IMR-90 (cell line): Measurements from ENCODE around the gene SDK1. TPM values are rescaled to one million over a fixed set of nuclear protein-coding genes. Genes with fewer than 3 reads are reported as not detected.

Experiments used
- ATAC-seq: fragments of 200-7000 bp; cut with Tn5 transposase; 2 replicates; pipeline ENCODE4 v1.9.1; 2020; ENCODE audit warnings: low read depth, mild to moderate bottlenecking, moderate library complexity
- BruUV-seq: library from RNA; stranded (reverse); fragments of 400-500 nt; replicated peaks from 2 replicates; lab custom pipeline; 2021; lab: Mats Ljungman, UMichigan
- CTCF ChIA-PET: fragments of 300-600 bp; formaldehyde crosslinking; extraction: SDS; loops from one replicate; lab custom pipeline; 2021; ENCODE audit warnings: antibody characterized with exemption; lab: Yijun Ruan, JAX
- POLR2A ChIA-PET: fragments of 300-600 bp; sonication (Branson Sonifier 250); formaldehyde crosslinking; loops from one replicate; lab custom pipeline; 2022; ENCODE audit warnings: antibody characterized with exemption; ENCODE audit not compliant: unreplicated experiment; lab: Charles Lee
- DNase-seq: peaks from one replicate; pipeline ENCODE4 v3.0.0; 2013
- H2AFZ ChIP-seq: replicated peaks from 2 replicates; pipeline ENCODE3; 2013; ENCODE audit warnings: low read length, mild to moderate bottlenecking; ENCODE audit not compliant: poor library complexity
- H2AK5ac ChIP-seq: 2 replicates; pipeline ENCODE4 v1.6.1; 2013; ENCODE audit warnings: low read depth, low read length, inconsistent platforms
- H2AK9ac ChIP-seq: replicated peaks from 2 replicates; pipeline ENCODE3; 2013; ENCODE audit warnings: mild to moderate bottlenecking, low read depth, low read length, moderate library complexity; ENCODE audit not compliant: poor library complexity
- H2BK120ac ChIP-seq: 2 replicates; pipeline ENCODE4 v1.6.1; 2013; ENCODE audit warnings: low read depth, low read length, inconsistent platforms
- H2BK15ac ChIP-seq: 3 replicates; pipeline ENCODE4 v1.6.1; 2013; ENCODE audit warnings: low read depth, low read length, inconsistent platforms
- H2BK20ac ChIP-seq: 2 replicates; pipeline ENCODE4 v1.6.1; 2013; ENCODE audit warnings: low read depth, mild to moderate bottlenecking, inconsistent platforms, low read length, moderate library complexity
- H2BK5ac ChIP-seq: 2 replicates; pipeline ENCODE4 v1.6.1; 2013; ENCODE audit warnings: mild to moderate bottlenecking, low read depth, low read length, inconsistent platforms; ENCODE audit not compliant: poor library complexity, severe bottlenecking
- H3K14ac ChIP-seq: replicated peaks from 2 replicates; pipeline ENCODE4 v1.6.1; 2013; ENCODE audit warnings: low read depth, low read length, inconsistent platforms
- H3K18ac ChIP-seq: 2 replicates; pipeline ENCODE4 v1.6.1; 2013; ENCODE audit warnings: low read depth, low read length, control low read depth
- H3K23ac ChIP-seq: 2 replicates; pipeline ENCODE4 v1.6.1; 2013; ENCODE audit warnings: low read depth, low read length, inconsistent platforms
- H3K27ac ChIP-seq: 2 replicates; pipeline ENCODE4 v1.5.1; 2013; ENCODE audit warnings: mild to moderate bottlenecking, control low read depth, low read length; ENCODE audit not compliant: insufficient read depth
- H3K27me3 ChIP-seq: 2 replicates; pipeline ENCODE4 v1.6.1; 2013; ENCODE audit warnings: low read length; ENCODE audit not compliant: control insufficient read depth, insufficient read depth
- H3K36me3 ChIP-seq: 2 replicates; pipeline ENCODE4 v1.6.1; 2013; ENCODE audit warnings: low read length, mixed read lengths; ENCODE audit not compliant: control insufficient read depth, insufficient read depth
- H3K4ac ChIP-seq: 2 replicates; pipeline ENCODE4 v1.6.1; 2013; ENCODE audit warnings: low read depth, low read length, inconsistent platforms
- H3K4me1 ChIP-seq: 2 replicates; pipeline ENCODE4 v1.6.1; 2013; ENCODE audit warnings: low read length, mixed read lengths; ENCODE audit not compliant: control insufficient read depth, insufficient read depth
- H3K4me2 ChIP-seq: 2 replicates; pipeline ENCODE4 v1.6.1; 2013; ENCODE audit warnings: low read depth, mild to moderate bottlenecking, control low read depth, low read length, moderate library complexity
- H3K4me3 ChIP-seq: 2 replicates; pipeline ENCODE4 v1.5.1; 2013; ENCODE audit warnings: low read depth, mild to moderate bottlenecking, control low read depth, low read length, moderate library complexity; ENCODE audit not compliant: insufficient read depth
- H3K56ac ChIP-seq: 2 replicates; pipeline ENCODE4 v1.6.1; 2013; ENCODE audit warnings: low read length, inconsistent platforms; ENCODE audit not compliant: insufficient read depth; ENCODE audit errors: extremely low read depth
- H3K79me1 ChIP-seq, 2 experiments: 2 replicates each; pipeline ENCODE4 v1.6.1; 2013; ENCODE audit warnings: low read length in 2 of 2, inconsistent platforms in 1 of 2, low read depth in 1 of 2
- H3K9ac ChIP-seq: 2 replicates; pipeline ENCODE4 v1.6.1; 2013; ENCODE audit warnings: low read depth, low read length, control low read depth
- H3K9me1 ChIP-seq: 2 replicates; pipeline ENCODE4 v1.6.1; 2013; ENCODE audit warnings: low read length, inconsistent platforms; ENCODE audit not compliant: insufficient read depth
- H3K9me3 ChIP-seq: 2 replicates; pipeline ENCODE4 v1.6.1; 2013; ENCODE audit warnings: low read length; ENCODE audit not compliant: control insufficient read depth, insufficient read depth
- H4K20me1 ChIP-seq: 2 replicates; pipeline ENCODE4 v1.6.1; 2013; ENCODE audit warnings: low read length, inconsistent platforms; ENCODE audit not compliant: insufficient read depth
- H4K5ac ChIP-seq: 2 replicates; pipeline ENCODE4 v1.6.1; 2013; ENCODE audit warnings: mild to moderate bottlenecking, low read depth, low read length, control low read depth
- H4K8ac ChIP-seq, 2 experiments: 2 replicates each; pipeline ENCODE4 v1.6.1; 2013; ENCODE audit warnings: low read depth in 2 of 2, low read length in 2 of 2, control low read depth in 1 of 2, inconsistent platforms in 1 of 2
- H4K91ac ChIP-seq: 2 replicates; pipeline ENCODE4 v1.6.1; 2013; ENCODE audit warnings: low read depth, low read length, inconsistent platforms; ENCODE audit not compliant: insufficient read depth
- RAD21 ChIP-seq: IDR thresholded peaks from 2 replicates; pipeline ENCODE4 v1.6.1; 2012; ENCODE audit warnings: low read length, improper control_type of control experiment
- RCOR1 ChIP-seq: IDR thresholded peaks from 2 replicates; pipeline ENCODE4 v1.6.1; 2012; ENCODE audit warnings: mild to moderate bottlenecking, low read length, improper control_type of control experiment; ENCODE audit not compliant: insufficient replicate concordance
- WGBS, 2 experiments: methylation state at CpG; one replicate each; pipeline versions ENCODE4 v1.1.5 to v1.1.7; 2013; ENCODE audit warnings: missing lambda C conversion rate in 2 of 2; ENCODE audit not compliant: insufficient read length in 1 of 2; ENCODE audit errors: extremely low coverage in 2 of 2; 5-methylcytosine and 5-hydroxymethylcytosine counted together
- dilution Hi-C: fragments of 300-500 bp; cut with HindIII; formaldehyde crosslinking; loops from one replicate; pipeline ENCODE4 v1.14.3; 2018; ENCODE audit warnings: low sequenced_read_pairs; ENCODE audit not compliant: unreplicated experiment
- in situ Hi-C: fragments of 300-500 bp; cut with MboI; formaldehyde crosslinking; loops from 3 replicates; pipeline ENCODE4 v1.14.3; 2019; ENCODE audit warnings: low sequenced_read_pairs, inconsistent platforms, mixed read lengths
- intact Hi-C: fragments of 100-400 bp; cut with micrococcal nuclease; formaldehyde crosslinking; loops from 2 replicates; pipeline ENCODE4 v1.10.0; 2022
- polyA plus RNA-seq, 3 experiments: library from polyadenylated mRNA; depleted of rRNA; stranded (reverse); fragments of >200 nt; gene quantifications; 2 replicates each; pipeline ENCODE4 v1.2.3, GENCODE V29; 2012; ENCODE audit warnings: low replicate concordance in 1 of 3
- total RNA-seq: library from RNA; depleted of rRNA; stranded (reverse); fragments of >200 nt; gene quantifications from 2 replicates; pipeline ENCODE4 v1.2.3, GENCODE V29; 2012

The SDK1 gene
- total and polyA plus RNA-seq, 2 of the 4 experiments (the other 2 are of a cell fraction) = 1.5 to 1.6 TPM

DNA sequence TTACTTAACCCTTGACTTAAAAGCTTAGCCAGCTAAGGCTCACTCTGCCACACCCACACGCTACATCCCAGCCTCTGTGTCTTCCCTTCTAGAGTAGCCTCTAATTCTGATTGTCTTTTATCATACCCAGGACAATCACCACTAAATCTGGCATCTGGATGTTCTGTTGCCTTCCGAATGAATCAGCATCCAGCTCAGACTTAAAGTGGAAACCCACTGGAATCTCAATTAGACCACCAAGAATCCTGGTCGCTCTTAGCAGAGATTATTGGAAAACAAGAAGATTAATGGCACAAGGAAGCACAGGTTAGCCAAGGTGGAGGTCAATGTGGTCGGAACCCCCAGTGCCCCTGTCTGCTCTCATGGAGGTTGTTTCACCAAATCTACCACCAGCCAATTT is 976.9 kb downstream of the SDK1 start:
- BruUV-seq = no TSS peak
- no peak overlapping the region for H3K56ac ChIP-seq

More for the DNA sequence above, 976.9 kb downstream of the SDK1 start:
- Histone ChIP-seq H2BK5ac (no peak overlapping the region), H3K27me3 (no peaks in the 10 kb centered on the region), H4K8ac (no peak overlapping the region), H3K4me3 (no peak overlapping the region), H3K79me1 (no peaks in the 10 kb centered on the region), H4K20me1 (no peaks in the 10 kb centered on the region), H2AFZ (no peak overlapping the region), H3K18ac (no peak overlapping the region), H2BK15ac (no peak overlapping the region), H3K9me1 (no peaks in the 10 kb centered on the region), H3K4ac (no peak overlapping the region), H3K14ac (no peak overlapping the region), H3K9me3 (peaks cover 12% of the 10 kb centered on the region), H2BK20ac (no peak overlapping the region), H3K23ac (no peak overlapping the region), H2AK5ac (no peak overlapping the region), H4K5ac (no peak overlapping the region), H2BK120ac (no peak overlapping the region), H3K27ac (no peak overlapping the region), H3K4me1 (no peaks in the 10 kb centered on the region), H3K9ac (no peak overlapping the region), H4K91ac (no peak overlapping the region), H3K4me2 (no peak overlapping the region), H2AK9ac (no peak overlapping the region), H3K36me3 (no peaks in the 10 kb centered on the region)
- intact Hi-C loops (no loop called here), in situ Hi-C loops (no loop called here), dilution Hi-C loops (no loop called here)
- ATAC-seq (no peak), DNase-seq (no peak)
- CTCF ChIA-PET = no interaction called here
- 83% methylated on average over 1 of the region's 4 CpGs; no CpG with 5 or more reads in 1 of the 2 experiments for WGBS, 2 experiments
- TF ChIP-seq RAD21 (no peak), RCOR1 (no peak)
- POLR2A ChIA-PET = no interaction called here
